ENCODE results near the gene OTOP2.

Gene OTOP2

GRCh38 chr17:74925242-74925641 lies 1.2 kb downstream of the OTOP2 start:
- Histone ChIP-seq H3K79me2 (ENCODE audit: control insufficient read depth, insufficient read depth, low read length) (no peaks in the 10 kb centered on the region), H3K79me1 (ENCODE audit: low read length) (no peaks in the 10 kb centered on the region), H3K4me2 (ENCODE audit: low read length) (no peak overlapping the region), H2BK120ac (ENCODE audit: low read depth, low read length) (no peak overlapping the region), H2AK5ac (ENCODE audit: low read length) (no peak overlapping the region), H4K8ac (ENCODE audit: low read depth, low read length) (no peak overlapping the region), H2BK5ac (ENCODE audit: low read length) (no peak overlapping the region), H3K18ac (ENCODE audit: low read length) (no peak overlapping the region), H3K27ac (ENCODE audit: low read depth, low read length) (no peak overlapping the region), H4K5ac (ENCODE audit: low read length) (no peak overlapping the region), H3K4ac (ENCODE audit: low read depth, low read length) (no peak overlapping the region), H3K27me3 (ENCODE audit: insufficient read depth, low read length, poor library complexity) (peaks cover 32% of the 10 kb centered on the region), H3K4me1 (ENCODE audit: control insufficient read depth, low read depth, low read length) (no peaks in the 10 kb centered on the region), H2BK15ac (replicated peaks; ENCODE audit: low read depth) (no peak overlapping the region), H3K23ac (ENCODE audit: low read length) (no peak overlapping the region), H3K56ac (ENCODE audit: low read length) (no peak overlapping the region), H3K4me3 (ENCODE audit: low read length) (no peak overlapping the region), H3K9ac (ENCODE audit: low read length) (no peak overlapping the region), H3K36me3 (ENCODE audit: control insufficient read depth, insufficient read depth, low read length) (no peaks in the 10 kb centered on the region)
- DNase-seq: no peak
- WGBS (ENCODE audit: extremely low coverage, insufficient coverage, low lambda C conversion rate): no CpG with 5 or more reads among the region's 3 CpGs

GRCh38 chr17:74928786-74929185 lies 4.7 kb downstream of the OTOP2 start:
- no peaks in the 10 kb centered on the region for H3K36me3 ChIP-seq (ENCODE audit: control insufficient read depth, insufficient read depth, low read length)
- WGBS (ENCODE audit: extremely low coverage, insufficient coverage, low lambda C conversion rate): no CpG with 5 or more reads among the region's 6 CpGs
- no peak overlapping the region for H3K18ac ChIP-seq (ENCODE audit: low read length)
- H4K5ac ChIP-seq (ENCODE audit: low read length): no peak overlapping the region
- DNase-seq: no peak
- no peak overlapping the region for H3K27ac ChIP-seq (ENCODE audit: low read depth, low read length)
- H3K79me1 ChIP-seq (ENCODE audit: low read length): no peaks in the 10 kb centered on the region
- no peak overlapping the region for H2BK15ac ChIP-seq (replicated peaks; ENCODE audit: low read depth)
- no peaks in the 10 kb centered on the region for H3K79me2 ChIP-seq (ENCODE audit: control insufficient read depth, insufficient read depth, low read length)
- H3K4me3 ChIP-seq (ENCODE audit: low read length): no peak overlapping the region
- H4K8ac ChIP-seq (ENCODE audit: low read depth, low read length): no peak overlapping the region
- no peaks in the 10 kb centered on the region for H3K4me1 ChIP-seq (ENCODE audit: control insufficient read depth, low read depth, low read length)
- H3K4me2 ChIP-seq (ENCODE audit: low read length): no peak overlapping the region
- no peak overlapping the region for H3K23ac ChIP-seq (ENCODE audit: low read length)
- no peak overlapping the region for H2BK120ac ChIP-seq (ENCODE audit: low read depth, low read length)
- H3K4ac ChIP-seq (ENCODE audit: low read depth, low read length): no peak overlapping the region
- H3K56ac ChIP-seq (ENCODE audit: low read length): no peak overlapping the region
- peaks cover 28% of the 10 kb centered on the region for H3K27me3 ChIP-seq (ENCODE audit: insufficient read depth, low read length, poor library complexity)
- no peak overlapping the region for H2BK5ac ChIP-seq (ENCODE audit: low read length)
- H3K9ac ChIP-seq (ENCODE audit: low read length): no peak overlapping the region
- H2AK5ac ChIP-seq (ENCODE audit: low read length): no peak overlapping the region

- no peak overlapping the region for H3K23ac ChIP-seq (ENCODE audit: low read length)
- no CpG with 5 or more reads among the region's 24 CpGs for WGBS (ENCODE audit: extremely low coverage, insufficient coverage, low lambda C conversion rate)
- no peaks in the 10 kb centered on the region for H3K36me3 ChIP-seq (ENCODE audit: control insufficient read depth, insufficient read depth, low read length)
- H2AK5ac ChIP-seq (ENCODE audit: low read length): no peak overlapping the region
- H2BK5ac ChIP-seq (ENCODE audit: low read length): no peak overlapping the region
- no peak overlapping the region for H3K9ac ChIP-seq (ENCODE audit: low read length)
- no peak for DNase-seq
- H3K4me3 ChIP-seq (ENCODE audit: low read length): no peak overlapping the region
- H3K79me2 ChIP-seq (ENCODE audit: control insufficient read depth, insufficient read depth, low read length): no peaks in the 10 kb centered on the region
- no peak overlapping the region for H3K4me2 ChIP-seq (ENCODE audit: low read length)
- no peak overlapping the region for H4K5ac ChIP-seq (ENCODE audit: low read length)
- no peaks in the 10 kb centered on the region for H3K79me1 ChIP-seq (ENCODE audit: low read length)
- no peak overlapping the region for H2BK120ac ChIP-seq (ENCODE audit: low read depth, low read length)
- H3K4ac ChIP-seq (ENCODE audit: low read depth, low read length): no peak overlapping the region
- no peak overlapping the region for H4K8ac ChIP-seq (ENCODE audit: low read depth, low read length)
- no peak overlapping the region for H3K56ac ChIP-seq (ENCODE audit: low read length)
- H3K4me1 ChIP-seq (ENCODE audit: control insufficient read depth, low read depth, low read length): no peaks in the 10 kb centered on the region
- no peak overlapping the region for H3K18ac ChIP-seq (ENCODE audit: low read length)
- H3K27ac ChIP-seq (ENCODE audit: low read depth, low read length): no peak overlapping the region
- no peak overlapping the region for H2BK15ac ChIP-seq (replicated peaks; ENCODE audit: low read depth)
- H3K27me3 ChIP-seq (ENCODE audit: insufficient read depth, low read length, poor library complexity): peaks cover 15% of the 10 kb centered on the region
These were observed 6.5 kb downstream of the OTOP2 start for GRCh38 chr17:74930535-74931036.

GRCh38 chr17:74935048-74935447 lies 11.0 kb downstream of the OTOP2 start:
- Histone ChIP-seq H3K27ac (ENCODE audit: low read depth, low read length) (no peak overlapping the region), H3K27me3 (ENCODE audit: insufficient read depth, low read length, poor library complexity) (peaks cover 25% of the 10 kb centered on the region), H3K18ac (ENCODE audit: low read length) (no peak overlapping the region), H2AK5ac (ENCODE audit: low read length) (no peak overlapping the region), H2BK120ac (ENCODE audit: low read depth, low read length) (no peak overlapping the region), H3K9ac (ENCODE audit: low read length) (no peak overlapping the region), H3K4me1 (ENCODE audit: control insufficient read depth, low read depth, low read length) (no peaks in the 10 kb centered on the region), H3K56ac (ENCODE audit: low read length) (no peak overlapping the region), H3K4me2 (ENCODE audit: low read length) (no peak overlapping the region), H3K23ac (ENCODE audit: low read length) (no peak overlapping the region), H3K4ac (ENCODE audit: low read depth, low read length) (no peak overlapping the region), H3K36me3 (ENCODE audit: control insufficient read depth, insufficient read depth, low read length) (no peaks in the 10 kb centered on the region), H4K5ac (ENCODE audit: low read length) (no peak overlapping the region), H3K79me1 (ENCODE audit: low read length) (no peaks in the 10 kb centered on the region), H3K79me2 (ENCODE audit: control insufficient read depth, insufficient read depth, low read length) (no peaks in the 10 kb centered on the region), H2BK15ac (replicated peaks; ENCODE audit: low read depth) (no peak overlapping the region), H4K8ac (ENCODE audit: low read depth, low read length) (no peak overlapping the region), H2BK5ac (ENCODE audit: low read length) (no peak overlapping the region), H3K4me3 (ENCODE audit: low read length) (no peak overlapping the region)
- no CpG with 5 or more reads among the region's 3 CpGs for WGBS (ENCODE audit: extremely low coverage, insufficient coverage, low lambda C conversion rate)
- DNase-seq: no peak

DNA sequence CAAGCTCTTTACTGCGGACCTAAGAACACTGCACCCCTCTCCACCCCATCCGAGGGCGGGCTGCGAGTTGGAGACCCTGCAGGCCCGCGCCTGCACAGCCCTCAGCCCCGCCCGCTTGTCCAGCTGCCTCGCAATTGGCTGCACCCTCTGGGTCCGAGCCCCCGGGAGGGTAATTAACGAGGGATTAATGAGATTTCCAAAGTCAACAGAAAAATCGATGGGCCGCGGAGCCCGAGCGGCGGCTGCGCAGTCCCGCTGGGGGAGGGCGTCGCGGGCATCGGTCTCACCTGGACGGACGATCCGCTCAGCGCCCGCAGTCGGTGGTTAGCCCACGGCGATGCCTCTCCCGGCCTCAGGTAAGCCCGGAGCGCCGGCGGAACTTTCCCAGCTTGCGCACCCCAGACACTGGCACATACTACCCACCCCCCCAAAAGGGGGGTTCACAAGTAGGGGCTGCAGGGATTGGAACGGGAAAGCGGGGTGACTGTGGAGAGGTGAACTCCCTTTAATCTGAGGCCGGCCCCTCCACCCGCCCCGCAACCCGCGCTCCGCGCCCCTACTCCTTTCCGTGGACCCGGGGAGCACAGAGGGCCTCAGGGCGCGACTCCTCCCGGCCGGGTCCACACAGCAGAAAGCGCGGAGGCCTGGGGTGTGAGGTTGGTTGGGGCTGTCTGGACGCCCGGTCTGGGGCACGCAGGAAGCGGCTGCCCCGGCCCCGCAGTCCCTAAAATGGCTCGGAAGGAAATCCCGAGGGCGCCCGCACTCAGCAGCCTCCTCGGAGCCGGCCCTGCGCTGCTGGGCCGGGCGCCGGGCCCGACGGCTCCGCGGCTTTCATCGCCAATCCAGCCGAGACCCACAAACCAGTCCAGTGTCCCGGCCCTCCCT lies 11.8 kb downstream of the OTOP2 start, which contains the start of gene OTOP3:
TSS of gene OTOP3 (plus strand) at position 314 of the 885 bp plus-strand sequence. CDS start at position 338, 24 bp downstream.
- no peaks in the 10 kb centered on the region for H3K79me1 ChIP-seq (ENCODE audit: low read length)
- H3K4me2 ChIP-seq (ENCODE audit: low read length): no peak within 1 kb of the TSS
- no peak within 1 kb of the TSS for H3K27ac ChIP-seq (ENCODE audit: low read depth, low read length)
- H3K79me2 ChIP-seq (ENCODE audit: control insufficient read depth, insufficient read depth, low read length): no peaks in the 10 kb centered on the region
- no peak within 1 kb of the TSS for H2BK5ac ChIP-seq (ENCODE audit: low read length)
- no peak within 1 kb of the TSS for H4K5ac ChIP-seq (ENCODE audit: low read length)
- no peak within 1 kb of the TSS for H3K4me3 ChIP-seq (ENCODE audit: low read length)
- H3K18ac ChIP-seq (ENCODE audit: low read length): no peak within 1 kb of the TSS
- H2BK120ac ChIP-seq (ENCODE audit: low read depth, low read length): no peak within 1 kb of the TSS
- H2AK5ac ChIP-seq (ENCODE audit: low read length): no peak within 1 kb of the TSS
- no peak within 1 kb of the TSS for H4K8ac ChIP-seq (ENCODE audit: low read depth, low read length)
- no peak within 1 kb of the TSS for H3K23ac ChIP-seq (ENCODE audit: low read length)
- H3K9ac ChIP-seq (ENCODE audit: low read length): no peak within 1 kb of the TSS
- DNase-seq: no peak
- no peak within 1 kb of the TSS for H2BK15ac ChIP-seq (replicated peaks; ENCODE audit: low read depth)
- H3K36me3 ChIP-seq (ENCODE audit: control insufficient read depth, insufficient read depth, low read length): no peaks in the 10 kb centered on the region
- peaks cover 25% of the 10 kb centered on the region for H3K27me3 ChIP-seq (ENCODE audit: insufficient read depth, low read length, poor library complexity)
- H3K56ac ChIP-seq (ENCODE audit: low read length): no peak within 1 kb of the TSS
- H3K4me1 ChIP-seq (ENCODE audit: control insufficient read depth, low read depth, low read length): no peaks in the 10 kb centered on the region
- WGBS (ENCODE audit: extremely low coverage, insufficient coverage, low lambda C conversion rate): no CpG with 5 or more reads among the region's 78 CpGs
- H3K4ac ChIP-seq (ENCODE audit: low read depth, low read length): no peak within 1 kb of the TSS

Data from mesendoderm (in vitro differentiated cells).